ENCODE measurements around the gene ITPK1. TPM values are rescaled to one million over a fixed set of nuclear protein-coding genes. Genes with fewer than 3 reads are reported as not detected.

Gene ITPK1
- total and polyA plus RNA-seq, 2 experiments from 2014 or later = 18.7 to 35.0 TPM

GRCh38 chr14:92950773-92951172 is 165.0 kb downstream of the ITPK1 start:
- no peaks in the 10 kb centered on the region for H3K79me2 ChIP-seq (ENCODE audit: insufficient read depth)
- no peak overlapping the region for H3K4me3 ChIP-seq
- in situ Hi-C loops (cut with MboI) = loop anchor here (10.0 kb wide), 1 partner anchor 184 kb away; no protein-coding TSS in a partner anchor
- no peaks in the 10 kb centered on the region for H4K20me1 ChIP-seq (ENCODE audit: insufficient read depth)
- no peaks in the 10 kb centered on the region for H3F3A ChIP-seq (ENCODE audit: insufficient read depth)
- H3K9me3 ChIP-seq (ENCODE audit: low read depth) = no peaks in the 10 kb centered on the region
- no peaks in the 10 kb centered on the region for H3K36me3 ChIP-seq (ENCODE audit: low read depth)
- no peak overlapping the region for H3K4me2 ChIP-seq (ENCODE audit: unreplicated experiment)
- no peaks in the 10 kb centered on the region for H3K9me2 ChIP-seq (ENCODE audit: insufficient read depth)
- no peak for DNase-seq
- H2AFZ ChIP-seq = no peak overlapping the region
- no peak overlapping the region for H3K9ac ChIP-seq
- H3K27me3 ChIP-seq (replicated peaks; ENCODE audit: insufficient read depth) = no peaks in the 10 kb centered on the region
- TF ChIP-seq EZH2 (IDR thresholded peaks at IDR 0.05; ENCODE audit: insufficient read depth, poor library complexity, severe bottlenecking) (no peak), EZH2phosphoT487 (IDR thresholded peaks at IDR 0.05; ENCODE audit: insufficient read depth, low read depth) (no peak)
- no peaks in the 10 kb centered on the region for H3K4me1 ChIP-seq (ENCODE audit: insufficient read depth)
- 80 to 81% methylated on average over 6 of the region's 6 CpGs for WGBS, 2 experiments (ENCODE audit: low coverage in 1 of 2, low lambda C conversion rate in 2 of 2, missing lambda C conversion rate in 2 of 2)
- no peak overlapping the region for H3K27ac ChIP-seq

- Histone ChIP-seq H3K4me3 (no peak overlapping the region), H3K4me1 (ENCODE audit: insufficient read depth) (no peaks in the 10 kb centered on the region), H3K4me2 (ENCODE audit: unreplicated experiment) (no peak overlapping the region), H4K20me1 (ENCODE audit: insufficient read depth) (no peaks in the 10 kb centered on the region), H2AFZ (no peak overlapping the region), H3K9ac (no peak overlapping the region), H3K27me3 (replicated peaks; ENCODE audit: insufficient read depth) (no peaks in the 10 kb centered on the region), H3F3A (ENCODE audit: insufficient read depth) (no peaks in the 10 kb centered on the region), H3K79me2 (ENCODE audit: insufficient read depth) (no peaks in the 10 kb centered on the region), H3K9me3 (ENCODE audit: low read depth) (no peaks in the 10 kb centered on the region), H3K9me2 (ENCODE audit: insufficient read depth) (no peaks in the 10 kb centered on the region), H3K27ac (no peak overlapping the region), H3K36me3 (ENCODE audit: low read depth) (no peaks in the 10 kb centered on the region)
- 93 to 95% methylated on average over 7 of the region's 7 CpGs for WGBS, 2 experiments (ENCODE audit: low coverage in 1 of 2, low lambda C conversion rate in 2 of 2, missing lambda C conversion rate in 2 of 2)
- in situ Hi-C loops (cut with MboI) = loop anchor here (10.0 kb wide), 1 partner anchor 185 kb away; no protein-coding TSS in a partner anchor
- TF ChIP-seq EZH2phosphoT487 (IDR thresholded peaks at IDR 0.05; ENCODE audit: insufficient read depth, low read depth) = no peak
- no peak for TF ChIP-seq EZH2 (IDR thresholded peaks at IDR 0.05; ENCODE audit: insufficient read depth, poor library complexity, severe bottlenecking)
- no peak for DNase-seq
Measured at GRCh38 chr14:92950193-92950540, 165.6 kb downstream of the ITPK1 start.

GRCh38 chr14:92949496-92950192 is 166.1 kb downstream of the ITPK1 start:
- Histone ChIP-seq H3K4me3 (no peak overlapping the region), H4K20me1 (ENCODE audit: insufficient read depth) (no peaks in the 10 kb centered on the region), H3K79me2 (ENCODE audit: insufficient read depth) (no peaks in the 10 kb centered on the region), H3K27ac (no peak overlapping the region), H3K36me3 (ENCODE audit: low read depth) (no peaks in the 10 kb centered on the region), H2AFZ (no peak overlapping the region), H3K9ac (no peak overlapping the region), H3K4me2 (ENCODE audit: unreplicated experiment) (no peak overlapping the region), H3K27me3 (replicated peaks; ENCODE audit: insufficient read depth) (no peaks in the 10 kb centered on the region), H3F3A (ENCODE audit: insufficient read depth) (no peaks in the 10 kb centered on the region), H3K9me3 (ENCODE audit: low read depth) (no peaks in the 10 kb centered on the region), H3K9me2 (ENCODE audit: insufficient read depth) (no peaks in the 10 kb centered on the region), H3K4me1 (ENCODE audit: insufficient read depth) (no peaks in the 10 kb centered on the region)
- TF ChIP-seq EZH2 (IDR thresholded peaks at IDR 0.05; ENCODE audit: insufficient read depth, poor library complexity, severe bottlenecking) = no peak
- no peak for TF ChIP-seq EZH2phosphoT487 (IDR thresholded peaks at IDR 0.05; ENCODE audit: insufficient read depth, low read depth)
- 93 to 94% methylated on average over 24 of the region's 24 CpGs for WGBS, 2 experiments (ENCODE audit: low coverage in 1 of 2, low lambda C conversion rate in 2 of 2, missing lambda C conversion rate in 2 of 2)
- in situ Hi-C loops (cut with MboI) = loop anchor here (10.0 kb wide), 1 partner anchor 185 kb away; no protein-coding TSS in a partner anchor
- DNase-seq = no peak

- in situ Hi-C loops (cut with MboI) = no loop called here
- Histone ChIP-seq H3K36me3 (ENCODE audit: low read depth) (no peaks in the 10 kb centered on the region), H3K9me3 (ENCODE audit: low read depth) (no peaks in the 10 kb centered on the region), H2AFZ (no peak overlapping the region), H3K9me2 (ENCODE audit: insufficient read depth) (no peaks in the 10 kb centered on the region), H3K27ac (no peak overlapping the region), H3K4me1 (ENCODE audit: insufficient read depth) (no peaks in the 10 kb centered on the region), H3K4me3 (no peak overlapping the region), H3K27me3 (replicated peaks; ENCODE audit: insufficient read depth) (no peaks in the 10 kb centered on the region), H3K4me2 (ENCODE audit: unreplicated experiment) (no peak overlapping the region), H3F3A (ENCODE audit: insufficient read depth) (no peaks in the 10 kb centered on the region), H4K20me1 (ENCODE audit: insufficient read depth) (no peaks in the 10 kb centered on the region), H3K9ac (no peak overlapping the region), H3K79me2 (ENCODE audit: insufficient read depth) (no peaks in the 10 kb centered on the region)
- no peak for TF ChIP-seq EZH2phosphoT487 (IDR thresholded peaks at IDR 0.05; ENCODE audit: insufficient read depth, low read depth)
- no peak for TF ChIP-seq EZH2 (IDR thresholded peaks at IDR 0.05; ENCODE audit: insufficient read depth, poor library complexity, severe bottlenecking)
- WGBS, 2 experiments (ENCODE audit: low coverage in 1 of 2, low lambda C conversion rate in 2 of 2, missing lambda C conversion rate in 2 of 2) = 85 to 90% methylated on average over 13 to 22 of the region's 22 CpGs
- no peak for DNase-seq
Measured at GRCh38 chr14:92948647-92949046, 167.1 kb downstream of the ITPK1 start.

Measured in GM23248 (cell line).